Adipocyte (in vitro differentiated cells): ENCODE data around the gene UPB1.

ENCODE experiments used
- DNase-seq: peaks from one replicate; pipeline ENCODE4 v3.0.0-alpha.2; 2015; ENCODE audit warnings: low read depth
- H3K27me3 ChIP-seq: replicated peaks from 2 replicates; pipeline ENCODE4 v1.7.0; 2013; ENCODE audit warnings: mild to moderate bottlenecking, low read length, moderate library complexity; ENCODE audit not compliant: control insufficient read depth, insufficient read depth
- H3K36me3 ChIP-seq: 2 replicates; pipeline ENCODE4 v1.7.0; 2013; ENCODE audit warnings: low read length, mild to moderate bottlenecking, moderate library complexity; ENCODE audit not compliant: control insufficient read depth, insufficient read depth, severe bottlenecking
- H3K4me1 ChIP-seq: 2 replicates; pipeline ENCODE4 v1.7.0; 2013; ENCODE audit warnings: mild to moderate bottlenecking, low read length, moderate library complexity; ENCODE audit not compliant: control insufficient read depth, insufficient read depth
- H3K4me3 ChIP-seq: 2 replicates; pipeline ENCODE4 v1.7.0; 2013; ENCODE audit warnings: mild to moderate bottlenecking, low read length, moderate library complexity
- H3K9ac ChIP-seq: 2 replicates; pipeline ENCODE4 v1.7.0; 2013; ENCODE audit warnings: mild to moderate bottlenecking, low read length, moderate library complexity
- H3K9me3 ChIP-seq: 2 replicates; pipeline ENCODE4 v1.7.0; 2013; ENCODE audit warnings: mild to moderate bottlenecking, low read length, moderate library complexity; ENCODE audit not compliant: control insufficient read depth

Gene UPB1

DNA sequence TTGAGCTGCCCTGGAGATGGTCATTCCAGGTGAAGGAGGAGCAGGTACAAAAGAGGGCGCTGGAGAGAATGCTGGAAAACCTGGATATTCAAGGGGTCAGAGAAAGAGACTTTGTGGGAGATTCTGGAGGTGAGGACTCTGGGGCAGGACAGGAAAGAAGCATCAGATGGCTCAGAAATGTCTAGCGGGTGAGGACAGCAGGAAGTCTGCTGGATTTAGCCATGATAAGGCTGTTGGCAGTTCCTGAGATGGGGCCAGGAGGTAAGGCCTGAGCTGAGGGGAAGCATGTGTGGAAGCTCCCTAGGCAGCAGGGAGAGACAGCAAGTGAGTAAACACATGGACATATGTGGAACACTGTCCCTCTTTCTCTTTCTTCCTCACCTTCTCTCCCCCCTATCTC lies 1.5 kb downstream of the UPB1 start:
- H3K36me3 ChIP-seq: no peaks in the 10 kb centered on the region
- no peak overlapping the region for H3K4me3 ChIP-seq
- no peaks in the 10 kb centered on the region for H3K9me3 ChIP-seq
- peaks cover 43% of the 10 kb centered on the region for H3K27me3 ChIP-seq
- H3K4me1 ChIP-seq: no peaks in the 10 kb centered on the region
- no peak overlapping the region for H3K9ac ChIP-seq
- no peak for DNase-seq

DNA sequence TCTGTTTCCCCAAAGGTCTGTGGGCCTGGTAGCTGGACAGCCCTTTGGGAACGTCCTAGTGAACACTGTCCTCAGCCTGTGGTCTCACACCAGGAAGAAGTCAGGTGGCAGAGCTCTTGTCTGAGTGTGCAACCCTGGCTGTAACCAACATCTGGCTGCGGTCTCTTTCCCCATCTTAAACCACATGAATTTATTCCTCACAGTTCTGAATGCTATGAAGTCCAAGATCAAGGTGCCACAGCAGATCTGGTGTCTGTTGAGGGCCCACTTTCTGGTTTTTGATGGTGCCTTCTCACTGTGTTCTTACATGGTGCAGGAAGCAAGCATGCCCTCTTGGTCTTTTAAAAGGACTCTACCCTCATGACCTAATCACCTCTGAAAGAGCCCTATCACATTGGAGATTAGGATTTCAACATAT lies 2.7 kb downstream of the UPB1 start:
- Histone ChIP-seq H3K9me3 (no peaks in the 10 kb centered on the region), H3K4me3 (no peak overlapping the region)
- no peak for DNase-seq

DNA sequence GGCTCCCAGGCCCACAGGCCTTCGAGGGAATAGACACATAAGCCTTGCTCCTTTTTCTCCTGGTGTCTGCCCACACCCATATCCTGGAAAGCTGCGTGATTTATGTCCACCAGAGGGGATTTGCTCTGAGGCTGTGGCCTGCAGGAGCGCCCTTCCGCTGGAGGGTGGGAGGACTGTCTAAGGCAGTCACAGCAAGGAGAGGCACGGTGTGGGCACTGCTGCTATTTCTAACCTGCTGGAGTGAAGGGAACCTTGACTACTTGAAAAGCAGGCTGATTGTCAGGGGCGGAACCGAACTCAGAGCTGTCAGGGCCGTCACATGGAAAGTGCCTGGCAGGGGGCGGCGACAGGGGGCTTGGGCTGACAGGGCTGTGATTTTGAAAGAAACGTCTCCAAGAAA lies 3.7 kb downstream of the UPB1 start:
- H3K36me3 ChIP-seq: no peaks in the 10 kb centered on the region
- H3K4me3 ChIP-seq: no peak overlapping the region
- peaks cover 38% of the 10 kb centered on the region for H3K27me3 ChIP-seq
- no peak for DNase-seq
- H3K9ac ChIP-seq: no peak overlapping the region
- H3K9me3 ChIP-seq: no peaks in the 10 kb centered on the region
- H3K4me1 ChIP-seq: peaks cover 6% of the 10 kb centered on the region

More for the DNA sequence above, 2.7 kb downstream of the UPB1 start:
- Histone ChIP-seq H3K4me1 (no peaks in the 10 kb centered on the region), H3K27me3 (peaks cover 43% of the 10 kb centered on the region), H3K9ac (no peak overlapping the region), H3K36me3 (no peaks in the 10 kb centered on the region)

DNA sequence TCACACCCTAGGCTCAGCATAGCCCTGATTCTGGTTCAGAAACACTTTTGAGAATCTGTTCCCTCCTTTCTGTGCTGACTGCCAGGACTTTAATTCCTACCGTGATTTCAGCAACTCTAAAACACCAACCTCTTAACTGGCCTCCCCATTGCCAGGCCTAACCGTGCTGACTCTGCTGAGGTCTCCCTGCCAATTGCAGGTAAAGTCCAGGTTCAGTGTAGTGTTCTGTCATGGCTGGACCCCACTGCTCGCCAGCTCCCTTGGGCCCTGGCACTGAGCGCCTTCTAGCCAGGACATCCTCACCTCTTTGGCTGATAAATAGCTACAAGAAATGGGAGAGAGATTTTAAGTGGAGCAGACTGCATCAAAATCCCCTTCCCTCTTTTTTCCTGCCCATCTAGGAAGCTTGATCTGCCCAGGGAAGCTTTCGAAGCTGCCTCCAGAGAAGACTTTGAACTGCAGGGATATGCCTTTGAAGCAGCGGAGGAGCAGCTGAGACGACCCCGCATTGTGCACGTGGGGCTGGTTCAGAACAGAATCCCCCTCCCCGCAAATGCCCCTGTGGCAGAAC lies 4.7 kb downstream of the UPB1 start:
- DNase-seq: no peak
- no peaks in the 10 kb centered on the region for H3K36me3 ChIP-seq
- H3K4me1 ChIP-seq: peaks cover 15% of the 10 kb centered on the region
- no peak overlapping the region for H3K4me3 ChIP-seq
- no peaks in the 10 kb centered on the region for H3K9me3 ChIP-seq
- H3K27me3 ChIP-seq: peaks cover 30% of the 10 kb centered on the region
- no peak overlapping the region for H3K9ac ChIP-seq

DNA sequence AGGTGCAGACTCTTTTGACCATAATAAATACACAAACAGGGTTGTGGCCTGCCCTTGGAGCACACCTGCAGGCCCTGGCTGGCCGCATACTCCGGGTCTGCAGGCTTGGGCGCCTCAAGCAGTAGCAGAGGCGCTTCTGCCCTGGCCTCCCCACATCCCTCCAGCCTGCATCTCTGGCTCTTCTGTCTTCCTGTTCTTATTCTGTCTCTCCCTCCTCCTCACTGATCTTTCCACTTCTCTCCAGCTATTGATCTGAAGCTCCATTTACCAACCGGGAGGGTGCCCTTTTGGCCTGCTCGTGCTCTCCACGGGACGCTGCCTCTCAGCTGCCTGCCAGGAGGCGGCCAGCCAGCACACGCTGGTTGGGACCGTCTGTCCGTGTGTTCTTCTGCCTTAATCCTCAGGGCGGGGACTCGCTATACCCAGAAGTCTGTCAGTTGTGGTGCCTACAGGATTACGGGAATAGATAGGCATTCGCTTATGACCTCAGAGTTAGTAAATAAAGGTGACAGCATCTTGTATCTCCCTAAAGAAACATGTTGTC lies 5.2 kb downstream of the UPB1 start:
- H3K4me1 ChIP-seq: peaks cover 21% of the 10 kb centered on the region
- peaks cover 24% of the 10 kb centered on the region for H3K27me3 ChIP-seq
- H3K9ac ChIP-seq: no peak overlapping the region
- no peak overlapping the region for H3K4me3 ChIP-seq
- no peak for DNase-seq
- H3K9me3 ChIP-seq: no peaks in the 10 kb centered on the region
- no peaks in the 10 kb centered on the region for H3K36me3 ChIP-seq

GRCh38 chr22:24501301-24502005 lies 6.3 kb downstream of the UPB1 start:
- DNase-seq: no peak
- Histone ChIP-seq H3K4me3 (no peak overlapping the region), H3K36me3 (no peaks in the 10 kb centered on the region), H3K4me1 (peaks cover 26% of the 10 kb centered on the region), H3K9me3 (no peaks in the 10 kb centered on the region), H3K9ac (no peak overlapping the region), H3K27me3 (peaks cover 21% of the 10 kb centered on the region)

- H3K9me3 ChIP-seq: no peaks in the 10 kb centered on the region
- peaks cover 29% of the 10 kb centered on the region for H3K4me1 ChIP-seq
- H3K4me3 ChIP-seq: no peak overlapping the region
- no peaks in the 10 kb centered on the region for H3K36me3 ChIP-seq
- no peak for DNase-seq
- H3K9ac ChIP-seq: no peak overlapping the region
- H3K27me3 ChIP-seq: peaks cover 21% of the 10 kb centered on the region
Observed at GRCh38 chr22:24502034-24502433, 6.9 kb downstream of the UPB1 start.

GRCh38 chr22:24502541-24502940 lies 7.4 kb downstream of the UPB1 start:
- Histone ChIP-seq H3K4me1 (peaks cover 33% of the 10 kb centered on the region), H3K9me3 (no peaks in the 10 kb centered on the region), H3K9ac (no peak overlapping the region), H3K4me3 (no peak overlapping the region), H3K27me3 (peaks cover 21% of the 10 kb centered on the region), H3K36me3 (no peaks in the 10 kb centered on the region)
- DNase-seq: no peak

DNA sequence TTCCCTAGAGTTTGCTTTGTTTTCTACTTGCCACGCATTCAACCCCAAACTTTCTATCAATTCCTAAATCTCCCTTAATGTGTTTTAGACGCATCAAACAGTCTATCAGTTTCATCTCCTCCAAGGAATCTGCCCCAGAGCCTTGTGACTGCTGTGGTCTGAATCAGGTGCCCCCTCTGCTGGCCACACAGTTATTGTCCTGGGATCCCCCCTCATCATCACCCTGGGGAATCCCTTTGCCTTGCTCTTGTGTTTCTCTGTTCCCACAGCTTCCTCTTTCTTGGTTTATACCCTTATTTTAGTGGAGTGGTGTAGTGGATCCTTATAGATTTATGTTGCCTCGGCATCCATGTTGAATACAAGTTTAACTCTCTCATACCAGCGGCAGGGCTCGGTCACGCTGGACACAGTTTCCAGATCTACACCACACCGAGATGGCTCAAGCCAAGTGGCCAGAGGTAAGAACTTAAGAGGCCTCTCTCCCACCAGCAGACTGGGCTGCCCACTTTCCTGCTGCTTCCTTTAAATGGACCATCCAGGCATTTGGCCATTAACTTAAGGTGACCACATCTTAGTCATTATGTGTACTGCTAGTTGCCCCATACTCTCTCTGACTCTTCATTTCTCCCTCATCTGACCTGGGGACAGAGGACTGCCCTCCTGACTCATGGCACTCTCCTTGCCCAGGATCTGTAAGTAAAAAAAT lies 8.2 kb downstream of the UPB1 start:
- Histone ChIP-seq H3K27me3 (peaks cover 21% of the 10 kb centered on the region), H3K9ac (no peak overlapping the region), H3K36me3 (no peaks in the 10 kb centered on the region), H3K9me3 (no peaks in the 10 kb centered on the region), H3K4me3 (no peak overlapping the region), H3K4me1 (peaks cover 33% of the 10 kb centered on the region)
- peak; percentile 71 for DNase-seq

- no peaks in the 10 kb centered on the region for H3K9me3 ChIP-seq
- H3K27me3 ChIP-seq: peaks cover 18% of the 10 kb centered on the region
- no peak overlapping the region for H3K4me3 ChIP-seq
- peaks cover 33% of the 10 kb centered on the region for H3K4me1 ChIP-seq
- DNase-seq: no peak
- no peak overlapping the region for H3K9ac ChIP-seq
- no peaks in the 10 kb centered on the region for H3K36me3 ChIP-seq
Observed at GRCh38 chr22:24503843-24504338, 8.8 kb downstream of the UPB1 start.

DNA sequence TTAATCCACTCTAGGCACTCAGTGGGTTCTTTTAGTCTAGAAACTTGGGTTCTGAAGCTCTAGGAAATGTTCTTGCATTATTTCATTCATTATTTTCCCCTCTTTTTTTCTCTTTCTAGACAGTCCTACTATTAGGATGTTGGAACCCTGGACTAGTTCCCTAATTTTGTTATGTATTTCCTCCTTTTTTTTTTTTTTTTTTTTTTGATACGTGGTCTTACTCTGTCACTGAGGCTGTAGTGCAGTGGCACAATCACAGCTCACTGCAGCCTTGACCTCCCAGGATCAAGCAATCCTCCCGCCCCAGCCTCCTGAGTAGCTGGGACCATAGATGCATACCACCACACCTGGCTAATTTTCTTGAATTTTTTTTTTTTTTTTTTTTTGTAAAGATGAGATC lies 9.4 kb downstream of the UPB1 start:
- no peak for DNase-seq
- Histone ChIP-seq H3K4me3 (no peak overlapping the region), H3K9ac (no peak overlapping the region), H3K4me1 (peaks cover 33% of the 10 kb centered on the region), H3K36me3 (no peaks in the 10 kb centered on the region), H3K9me3 (no peaks in the 10 kb centered on the region), H3K27me3 (peaks cover 17% of the 10 kb centered on the region)
